Activated T-helper 17 cell treated with anti-CD3 and anti-CD28 coated beads, Interleukin-2, amount 50 U/mL, for 72 hours (primary cell): ENCODE data around the gene DEFB132. TPM values are rescaled to one million over a fixed set of nuclear protein-coding genes. Genes with fewer than 3 reads are reported as not detected.
"Not testable (repeated sequence)": the region's sequence is repeated elsewhere in the genome, so short reads cannot be mapped to it uniquely, and the experiment has no call there.

ENCODE experiments used
- ATAC-seq: fragments of 150-1000 bp; cut with Tn5 transposase; replicated peaks from 2 replicates; pipeline ENCODE4 v1.10.0; 2021; ENCODE audit warnings: mild to moderate bottlenecking, moderate library complexity
- H3K27ac Mint-ChIP-seq: one replicate; pipeline ENCODE4 v1.8.0; 2022; ENCODE audit warnings: mixed read lengths
- H3K27me3 Mint-ChIP-seq: one replicate; pipeline ENCODE4 v1.8.0; 2022; ENCODE audit warnings: mixed read lengths
- H3K36me3 Mint-ChIP-seq: one replicate; pipeline ENCODE4 v1.8.0; 2022; ENCODE audit warnings: low read depth, mild to moderate bottlenecking, mixed read lengths
- H3K4me1 Mint-ChIP-seq: one replicate; pipeline ENCODE4 v1.8.0; 2022; ENCODE audit warnings: mixed read lengths
- H3K4me3 Mint-ChIP-seq: one replicate; pipeline ENCODE4 v1.8.0; 2022; ENCODE audit warnings: mild to moderate bottlenecking, mixed read lengths
- H3K9me3 Mint-ChIP-seq: one replicate; pipeline ENCODE4 v1.8.0; 2022; ENCODE audit warnings: mixed read lengths
- total RNA-seq, 2 donors: library from RNA; stranded (reverse); gene quantifications; one replicate each; pipeline ENCODE4 v1.2.3, GENCODE V29; 2022

The DEFB132 gene
- total RNA-seq, 2 donors from 2014 or later = not detected

GRCh38 chr20:242905-243304, 14.6 kb upstream of the DEFB132 start:
- H3K4me3 Mint-ChIP-seq = no peak overlapping the region
- H3K36me3 Mint-ChIP-seq = no peaks in the 10 kb centered on the region
- peaks cover 4% of the 10 kb centered on the region for H3K4me1 Mint-ChIP-seq
- ATAC-seq = no peak
- no peak overlapping the region for H3K27ac Mint-ChIP-seq
- no peaks in the 10 kb centered on the region for H3K9me3 Mint-ChIP-seq
- peaks cover 11% of the 10 kb centered on the region for H3K27me3 Mint-ChIP-seq

GRCh38 chr20:251354-251753, 6.2 kb upstream of the DEFB132 start:
- no peaks in the 10 kb centered on the region for H3K36me3 Mint-ChIP-seq
- H3K9me3 Mint-ChIP-seq = no peaks in the 10 kb centered on the region
- no peak overlapping the region for H3K27ac Mint-ChIP-seq
- no peak for ATAC-seq
- H3K27me3 Mint-ChIP-seq = no peaks in the 10 kb centered on the region
- no peak overlapping the region for H3K4me3 Mint-ChIP-seq
- no peaks in the 10 kb centered on the region for H3K4me1 Mint-ChIP-seq

DNA sequence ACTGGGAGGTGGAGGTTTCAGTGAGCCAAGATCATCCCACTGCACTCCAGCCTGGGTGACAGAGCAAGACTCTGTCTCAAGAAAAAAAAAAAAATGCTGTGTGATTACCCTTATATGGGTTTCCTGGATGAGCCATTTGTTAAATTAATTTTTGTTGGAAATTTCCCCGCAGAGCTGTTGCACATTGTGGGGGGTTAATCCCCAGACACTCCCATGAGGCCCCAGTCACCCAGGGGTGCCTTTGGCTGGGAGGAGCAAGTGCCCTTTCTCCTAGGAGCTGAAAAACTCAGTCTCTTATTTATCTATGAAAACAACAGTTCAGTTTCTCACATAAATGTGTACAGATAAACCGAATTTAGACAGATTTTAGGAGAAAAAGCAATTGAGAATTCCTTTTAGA, 4.7 kb upstream of the DEFB132 start:
- no peak for ATAC-seq
- no peak overlapping the region for H3K4me3 Mint-ChIP-seq
- no peaks in the 10 kb centered on the region for H3K36me3 Mint-ChIP-seq
- no peaks in the 10 kb centered on the region for H3K4me1 Mint-ChIP-seq
- no peaks in the 10 kb centered on the region for H3K27me3 Mint-ChIP-seq
- no peak overlapping the region for H3K27ac Mint-ChIP-seq
- no peaks in the 10 kb centered on the region for H3K9me3 Mint-ChIP-seq

DNA sequence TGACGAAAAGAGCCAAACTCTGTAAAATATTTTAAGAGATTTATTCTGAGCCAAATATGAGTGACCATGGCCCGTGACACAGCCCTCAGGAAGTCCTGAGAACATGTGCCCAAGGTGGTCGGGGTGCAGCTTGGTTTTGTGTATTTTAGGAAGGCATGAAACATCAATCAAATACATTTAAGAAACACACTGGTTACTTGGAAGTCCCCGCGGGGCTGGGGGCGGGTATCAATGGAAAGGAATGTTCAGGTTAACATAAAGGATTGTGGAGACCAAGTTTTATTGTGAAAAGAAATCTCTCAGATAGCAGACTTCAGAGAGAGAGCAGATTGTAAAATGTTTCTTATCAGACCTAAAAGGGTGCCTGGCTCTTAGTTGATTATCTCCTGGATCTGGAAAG, 4.1 kb upstream of the DEFB132 start:
- not testable (repeated sequence) for H3K27ac Mint-ChIP-seq, H3K9me3 Mint-ChIP-seq, H3K27me3 Mint-ChIP-seq, H3K4me1 Mint-ChIP-seq, H3K36me3 Mint-ChIP-seq, ATAC-seq, H3K4me3 Mint-ChIP-seq

DNA sequence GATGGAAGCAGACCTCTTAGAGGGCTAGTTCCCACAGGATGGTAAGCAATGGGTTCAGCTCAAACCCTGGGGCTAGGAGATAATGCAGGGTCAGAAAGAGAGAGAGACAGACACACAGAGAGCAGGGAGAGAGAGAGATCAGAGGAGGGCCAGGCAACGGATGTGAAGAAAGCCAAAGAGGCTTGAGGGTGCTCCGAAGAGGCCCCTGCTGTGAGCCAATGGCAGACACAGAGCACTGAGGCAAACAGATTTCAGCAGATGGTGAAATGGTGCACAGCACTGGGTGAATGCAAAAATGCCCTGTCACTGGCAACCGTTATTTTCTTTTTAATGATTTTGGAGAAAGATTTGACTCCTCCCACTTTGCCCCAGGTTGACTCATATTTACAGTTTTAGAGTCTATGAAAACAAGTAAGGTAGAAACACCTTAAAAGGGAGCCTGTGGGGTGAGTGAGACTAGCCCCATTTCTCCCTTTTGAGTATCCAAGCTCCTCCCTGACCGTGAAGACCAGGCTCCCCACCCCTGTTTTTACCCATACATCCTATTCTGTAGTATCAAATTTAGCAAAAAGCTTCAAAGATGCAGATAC, 840 bp downstream of the DEFB132 start:
- ATAC-seq = peak; percentile 91
- no peaks in the 10 kb centered on the region for H3K27me3 Mint-ChIP-seq
- peak overlapping the region; percentile 26 for H3K4me3 Mint-ChIP-seq
- peak overlapping the region; percentile 28 for H3K27ac Mint-ChIP-seq
- peaks cover 16% of the 10 kb centered on the region for H3K4me1 Mint-ChIP-seq
- H3K9me3 Mint-ChIP-seq = no peaks in the 10 kb centered on the region
- H3K36me3 Mint-ChIP-seq = no peaks in the 10 kb centered on the region

GRCh38 chr20:258963-259362, 1.4 kb downstream of the DEFB132 start:
- Mint-ChIP-seq H3K4me3 (peak overlapping the region; percentile 26), H3K27me3 (no peaks in the 10 kb centered on the region), H3K9me3 (no peaks in the 10 kb centered on the region), H3K4me1 (peaks cover 16% of the 10 kb centered on the region), H3K36me3 (no peaks in the 10 kb centered on the region), H3K27ac (peak overlapping the region; percentile 28)
- ATAC-seq = peak; percentile 45

DNA sequence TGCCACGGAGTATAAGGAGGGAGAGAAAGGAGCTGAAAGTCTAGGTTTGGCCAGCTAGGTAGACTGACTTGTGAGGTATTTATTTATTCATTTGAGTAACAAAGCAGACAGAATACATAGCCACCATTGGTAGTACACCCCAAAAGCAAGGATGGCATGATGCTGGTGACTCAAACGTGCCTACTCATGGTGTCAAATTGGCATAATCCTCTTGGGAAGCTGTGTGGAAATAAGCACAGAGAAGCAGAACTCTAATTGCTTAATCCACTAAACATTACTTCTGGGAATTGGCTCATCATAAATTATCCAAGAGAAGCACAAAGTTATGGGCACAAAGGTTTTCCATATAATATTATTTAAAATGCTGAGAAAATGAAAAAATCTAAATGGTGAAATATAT, 2.5 kb downstream of the DEFB132 start:
- Mint-ChIP-seq H3K27ac (no peak overlapping the region), H3K4me3 (no peak overlapping the region)
- no peak for ATAC-seq

DNA sequence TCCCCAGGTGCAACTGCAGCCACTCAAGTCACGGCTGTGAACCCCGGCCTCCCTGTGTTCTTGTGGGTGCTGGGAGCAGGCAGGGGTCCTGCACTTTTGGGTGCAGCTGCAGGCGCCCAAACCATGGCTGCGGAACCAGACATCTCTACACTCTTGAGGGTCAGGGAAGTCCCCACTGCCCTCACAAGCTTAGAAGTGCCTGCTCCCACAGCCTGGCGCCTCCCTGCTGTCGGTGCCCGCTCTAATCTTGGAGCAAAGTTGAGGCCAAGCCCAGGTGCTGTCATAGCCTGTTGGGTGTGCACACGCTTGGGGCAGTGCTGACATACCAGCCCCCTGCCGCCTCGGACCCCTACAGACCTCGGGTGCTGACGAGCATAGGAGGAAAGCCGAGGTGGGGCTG, 6.2 kb downstream of the DEFB132 start:
- Mint-ChIP-seq H3K27ac (no peak overlapping the region), H3K36me3 (no peaks in the 10 kb centered on the region), H3K4me1 (peaks cover 18% of the 10 kb centered on the region), H3K4me3 (no peak overlapping the region), H3K9me3 (no peaks in the 10 kb centered on the region), H3K27me3 (peaks cover 4% of the 10 kb centered on the region)
- no peak for ATAC-seq

More for the DNA sequence above, 2.5 kb downstream of the DEFB132 start:
- Mint-ChIP-seq H3K36me3 (no peaks in the 10 kb centered on the region), H3K9me3 (no peaks in the 10 kb centered on the region), H3K4me1 (peaks cover 16% of the 10 kb centered on the region), H3K27me3 (no peaks in the 10 kb centered on the region)

GRCh38 chr20:266596-267562, 9.4 kb downstream of the DEFB132 start:
- ATAC-seq = peak; percentile 91
- H3K36me3 Mint-ChIP-seq = no peaks in the 10 kb centered on the region
- peaks cover 11% of the 10 kb centered on the region for H3K4me1 Mint-ChIP-seq
- H3K9me3 Mint-ChIP-seq = no peaks in the 10 kb centered on the region
- H3K27ac Mint-ChIP-seq = peak overlapping the region; percentile 35
- peak overlapping the region; percentile 72 for H3K4me3 Mint-ChIP-seq
- H3K27me3 Mint-ChIP-seq = peaks cover 4% of the 10 kb centered on the region

- Mint-ChIP-seq H3K9me3 (no peaks in the 10 kb centered on the region), H3K36me3 (no peaks in the 10 kb centered on the region), H3K4me1 (peaks cover 11% of the 10 kb centered on the region), H3K4me3 (no peak overlapping the region), H3K27me3 (peaks cover 4% of the 10 kb centered on the region), H3K27ac (no peak overlapping the region)
- no peak for ATAC-seq
Observed at GRCh38 chr20:270517-270916, 13.0 kb downstream of the DEFB132 start.

DNA sequence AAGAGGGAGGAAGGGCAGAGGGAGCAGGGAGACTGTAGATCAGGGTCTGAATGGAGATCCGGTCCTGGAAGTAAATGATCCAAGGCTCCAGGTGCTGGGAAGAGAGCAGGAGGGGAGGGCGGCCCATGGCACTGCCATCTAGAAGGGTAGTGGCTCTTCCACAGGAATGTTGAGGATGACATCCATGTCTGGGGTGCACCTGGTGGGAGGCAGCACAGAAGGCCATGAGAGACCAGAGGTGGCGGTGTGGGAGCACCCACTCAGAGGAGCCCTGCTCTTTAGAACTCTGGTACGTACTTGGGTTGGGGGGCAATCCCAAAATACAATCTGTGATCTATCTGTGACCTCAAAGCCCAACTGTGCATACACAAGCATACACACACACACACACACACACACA, 13.5 kb downstream of the DEFB132 start:
- no peak for ATAC-seq
- Mint-ChIP-seq H3K27me3 (peaks cover 4% of the 10 kb centered on the region), H3K4me3 (no peak overlapping the region)

GRCh38 chr20:271528-271927, 14.0 kb downstream of the DEFB132 start:
- Mint-ChIP-seq H3K36me3 (peaks cover 4% of the 10 kb centered on the region), H3K9me3 (no peaks in the 10 kb centered on the region)

More for the DNA sequence above, 13.5 kb downstream of the DEFB132 start:
- H3K4me1 Mint-ChIP-seq = peaks cover 11% of the 10 kb centered on the region
- H3K27ac Mint-ChIP-seq = no peak overlapping the region
- H3K36me3 Mint-ChIP-seq = peaks cover 3% of the 10 kb centered on the region
- H3K9me3 Mint-ChIP-seq = no peaks in the 10 kb centered on the region

DNA sequence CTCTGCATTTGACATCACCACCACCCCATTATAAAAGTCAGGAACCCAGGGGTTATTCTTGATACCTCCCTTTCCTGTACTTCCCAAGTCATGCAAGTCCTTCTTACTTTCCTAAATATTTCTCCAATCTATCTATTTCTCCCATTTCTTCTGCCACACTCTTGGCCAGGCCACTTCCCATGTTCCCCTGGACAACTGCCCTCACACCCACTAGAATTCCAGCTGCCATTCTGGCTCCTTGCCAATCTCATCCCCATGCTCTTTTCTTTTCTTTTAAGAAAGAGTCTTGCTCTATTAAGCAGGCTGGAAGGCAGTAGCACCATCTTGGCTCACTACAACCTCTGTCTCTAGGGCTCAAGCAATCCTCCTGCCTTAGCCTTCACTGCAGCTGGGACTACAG, 15.2 kb downstream of the DEFB132 start:
- no peaks in the 10 kb centered on the region for H3K9me3 Mint-ChIP-seq
- no peak for ATAC-seq
- peaks cover 4% of the 10 kb centered on the region for H3K36me3 Mint-ChIP-seq
- no peak overlapping the region for H3K4me3 Mint-ChIP-seq
- H3K27ac Mint-ChIP-seq = no peak overlapping the region
- H3K27me3 Mint-ChIP-seq = no peaks in the 10 kb centered on the region
- H3K4me1 Mint-ChIP-seq = no peaks in the 10 kb centered on the region

More at GRCh38 chr20:271528-271927, 14.0 kb downstream of the DEFB132 start:
- Mint-ChIP-seq H3K27me3 (peaks cover under 1% of the 10 kb centered on the region), H3K4me1 (peaks cover 7% of the 10 kb centered on the region), H3K4me3 (no peak overlapping the region), H3K27ac (no peak overlapping the region)
- ATAC-seq = no peak

- Mint-ChIP-seq H3K27ac (no peak overlapping the region), H3K27me3 (no peaks in the 10 kb centered on the region), H3K9me3 (no peaks in the 10 kb centered on the region), H3K36me3 (peaks cover 4% of the 10 kb centered on the region), H3K4me1 (no peaks in the 10 kb centered on the region), H3K4me3 (no peak overlapping the region)
- no peak for ATAC-seq
Observed at GRCh38 chr20:273884-274283, 16.4 kb downstream of the DEFB132 start.

DNA sequence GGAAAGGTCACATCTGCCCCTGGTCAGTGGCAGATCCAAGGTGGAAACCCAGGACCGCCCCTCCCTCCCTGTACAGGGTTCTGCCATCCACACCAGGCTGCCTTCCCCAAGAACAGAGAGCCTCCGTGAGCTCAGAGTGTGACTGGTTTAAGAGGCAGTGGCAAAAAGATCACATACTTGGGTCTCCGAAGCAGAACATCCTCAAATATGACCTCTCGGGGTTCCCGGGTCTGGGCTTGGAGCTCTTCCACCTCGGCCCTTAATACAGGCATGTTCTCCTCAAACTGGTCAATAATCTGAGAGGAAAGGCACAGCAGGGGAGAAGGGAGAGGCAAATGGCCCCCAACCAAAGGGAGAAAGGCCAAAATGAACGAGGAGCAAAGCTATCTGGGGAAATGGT, 18.3 kb downstream of the DEFB132 start:
- Mint-ChIP-seq H3K4me3 (no peak overlapping the region), H3K36me3 (peaks cover 4% of the 10 kb centered on the region), H3K4me1 (no peaks in the 10 kb centered on the region), H3K27me3 (no peaks in the 10 kb centered on the region), H3K9me3 (no peaks in the 10 kb centered on the region), H3K27ac (no peak overlapping the region)
- ATAC-seq = no peak
